ENCODE data around the gene ATP10B. TPM values are rescaled to one million over a fixed set of nuclear protein-coding genes. Genes with fewer than 3 reads are reported as not detected.
"Not testable (repeated sequence)": the region's sequence is repeated elsewhere in the genome, so short reads cannot be mapped to it uniquely, and the experiment has no call there.

The ATP10B gene
- total and polyA plus RNA-seq, 12 donors = 0.03 to 0.35 (median 0.13) TPM; not detected in 4

GRCh38 chr5:160887780-160888179 lies 35.8 kb upstream of the ATP10B start:
- WGBS, 4 donors = 57 to 62% (median 60%) methylated on average over 3 of the region's 3 CpGs
- no peak overlapping the region for H3K27ac ChIP-seq
- intact Hi-C loops (cut with DNase I) = no loop called here
- TF ChIP-seq, protein P1, sequence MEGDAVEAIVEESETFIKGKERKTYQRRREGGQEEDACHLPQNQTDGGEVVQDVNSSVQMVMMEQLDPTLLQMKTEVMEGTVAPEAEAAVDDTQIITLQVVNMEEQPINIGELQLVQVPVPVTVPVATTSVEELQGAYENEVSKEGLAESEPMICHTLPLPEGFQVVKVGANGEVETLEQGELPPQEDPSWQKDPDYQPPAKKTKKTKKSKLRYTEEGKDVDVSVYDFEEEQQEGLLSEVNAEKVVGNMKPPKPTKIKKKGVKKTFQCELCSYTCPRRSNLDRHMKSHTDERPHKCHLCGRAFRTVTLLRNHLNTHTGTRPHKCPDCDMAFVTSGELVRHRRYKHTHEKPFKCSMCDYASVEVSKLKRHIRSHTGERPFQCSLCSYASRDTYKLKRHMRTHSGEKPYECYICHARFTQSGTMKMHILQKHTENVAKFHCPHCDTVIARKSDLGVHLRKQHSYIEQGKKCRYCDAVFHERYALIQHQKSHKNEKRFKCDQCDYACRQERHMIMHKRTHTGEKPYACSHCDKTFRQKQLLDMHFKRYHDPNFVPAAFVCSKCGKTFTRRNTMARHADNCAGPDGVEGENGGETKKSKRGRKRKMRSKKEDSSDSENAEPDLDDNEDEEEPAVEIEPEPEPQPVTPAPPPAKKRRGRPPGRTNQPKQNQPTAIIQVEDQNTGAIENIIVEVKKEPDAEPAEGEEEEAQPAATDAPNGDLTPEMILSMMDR (IDR thresholded peaks at IDR 0.05) = no peak
- no peak for TF ChIP-seq POLR2A (IDR thresholded peaks at IDR 0.05)
- H3K9me3 ChIP-seq (replicated peaks in 1 of 3) = no peaks in the 10 kb centered on the region
- DNase-seq = no peak
- H3K36me3 ChIP-seq (replicated peaks in 1 of 2) = no peaks in the 10 kb centered on the region
- no peak overlapping the region for H3K4me3 ChIP-seq
- no peaks in the 10 kb centered on the region for H3K4me1 ChIP-seq (replicated peaks in 1 of 2)
- H3K27me3 ChIP-seq = no peaks in the 10 kb centered on the region

DNA sequence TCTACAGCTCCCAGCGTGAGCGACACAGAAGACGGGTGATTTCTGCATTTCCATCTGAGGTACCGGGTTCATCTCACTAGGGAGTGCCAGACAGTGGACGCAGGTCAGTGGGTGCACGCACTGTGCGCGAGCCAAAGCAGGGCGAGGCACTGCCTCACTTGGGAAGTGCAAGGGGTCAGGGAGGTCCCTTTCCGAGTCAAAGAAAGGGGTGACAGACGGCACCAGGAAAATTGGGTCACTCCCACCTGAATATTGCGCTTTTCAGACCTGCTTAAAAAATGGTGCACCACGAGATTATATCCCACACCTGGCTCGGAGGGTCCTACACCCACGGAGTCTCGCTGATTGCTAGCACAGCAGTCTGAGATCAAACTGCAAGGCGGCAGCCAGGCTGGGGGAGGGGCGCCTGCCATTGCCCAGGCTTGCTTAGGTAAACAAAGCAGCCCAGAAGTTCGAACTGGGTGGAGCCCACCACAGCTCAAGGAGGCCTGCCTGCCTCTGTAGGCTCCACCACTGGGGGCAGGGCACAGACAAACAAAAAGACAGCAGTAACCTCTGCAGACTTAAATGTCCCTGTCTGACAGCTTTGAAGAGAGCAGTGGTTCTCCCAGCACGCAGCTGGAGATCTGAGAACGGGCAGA lies 21.7 kb upstream of the ATP10B start:
- intact Hi-C loops (cut with DNase I); H3K27me3 ChIP-seq; H3K9me3 ChIP-seq (replicated peaks in 1 of 3); DNase-seq; H3K4me3 ChIP-seq; H3K4me1 ChIP-seq (replicated peaks in 1 of 2); H3K27ac ChIP-seq; H3K36me3 ChIP-seq (replicated peaks in 1 of 2): not testable (repeated sequence)
- 18 to 36% (median 23%) methylated on average over 12 to 20 of the region's 21 CpGs for WGBS, 4 donors

GRCh38 chr5:160869989-160870521 lies 18.0 kb upstream of the ATP10B start:
- intact Hi-C loops (cut with DNase I) = no loop called here
- H3K27me3 ChIP-seq = no peaks in the 10 kb centered on the region
- H3K4me1 ChIP-seq (replicated peaks in 1 of 2) = no peaks in the 10 kb centered on the region
- no peaks in the 10 kb centered on the region for H3K9me3 ChIP-seq (replicated peaks in 1 of 3)
- DNase-seq = no peak
- no peak for TF ChIP-seq POLR2A (IDR thresholded peaks at IDR 0.05)
- TF ChIP-seq, protein P1 (IDR thresholded peaks at IDR 0.05) = no peak
- H3K36me3 ChIP-seq (replicated peaks in 1 of 2) = no peaks in the 10 kb centered on the region
- 42 to 58% (median 50%) methylated on average over 4 of the region's 4 CpGs for WGBS, 4 donors
- no peak overlapping the region for H3K27ac ChIP-seq
- no peak overlapping the region for H3K4me3 ChIP-seq

DNA sequence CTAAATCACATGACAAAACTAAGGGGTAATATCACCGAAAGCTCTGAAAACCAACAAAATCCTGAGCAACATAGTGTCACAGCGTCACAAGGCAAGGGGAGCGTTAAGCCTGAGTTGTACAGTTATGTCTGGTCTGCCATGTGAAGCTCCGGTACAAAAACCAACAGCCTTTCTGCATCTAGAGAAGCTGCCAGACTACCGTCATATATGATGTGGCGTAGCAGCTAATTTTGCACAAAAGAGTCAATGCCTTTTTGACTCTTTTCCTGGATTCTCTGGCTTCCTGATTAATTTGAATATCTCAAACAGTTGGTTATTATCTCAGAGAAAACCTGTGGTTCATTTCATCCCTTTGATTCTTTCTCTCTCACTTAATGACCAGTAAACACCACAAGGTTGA lies 16.0 kb upstream of the ATP10B start:
- no peaks in the 10 kb centered on the region for H3K27me3 ChIP-seq
- intact Hi-C loops (cut with DNase I) = no loop called here
- WGBS, 4 donors = 82 to 84% (median 83%) methylated on average over 6 of the region's 6 CpGs

More for the DNA sequence above, 16.0 kb upstream of the ATP10B start:
- Histone ChIP-seq H3K9me3 (replicated peaks in 1 of 3) (no peaks in the 10 kb centered on the region), H3K4me1 (replicated peaks in 1 of 2) (no peaks in the 10 kb centered on the region), H3K4me3 (no peak overlapping the region), H3K36me3 (replicated peaks in 1 of 2) (no peaks in the 10 kb centered on the region), H3K27ac (no peak overlapping the region)
- no peak for TF ChIP-seq POLR2A (IDR thresholded peaks at IDR 0.05)
- TF ChIP-seq, protein P1 (IDR thresholded peaks at IDR 0.05) = no peak
- DNase-seq = no peak

Measured in adrenal gland (tissue), 12 donors.